CD4-positive, alpha-beta T cell (primary cell): ENCODE measurements around the gene PTGFRN. TPM values are rescaled to one million over a fixed set of nuclear protein-coding genes. Genes with fewer than 3 reads are reported as not detected.
"Not testable (repeated sequence)": the region's sequence is repeated elsewhere in the genome, so short reads cannot be mapped to it uniquely, and the experiment has no call there.

Experiments
- ATAC-seq: fragments of 200-7000 bp; cut with Tn5 transposase; one replicate; pipeline ENCODE4 v1.10.0; 2022; ENCODE audit warnings: mild to moderate bottlenecking; ENCODE audit not compliant: poor library complexity
- CTCF ChIA-PET: fragments of 350-600 bp; sonication (Branson Sonifier 250); formaldehyde crosslinking; loops from one replicate; lab custom pipeline; 2021; ENCODE audit warnings: antibody characterized with exemption, inconsistent platforms; lab: Charles Lee
- POLR2A ChIA-PET: fragments of 350-600 bp; sonication (Branson Sonifier 250); formaldehyde crosslinking; loops from one replicate; lab custom pipeline; 2021; ENCODE audit warnings: antibody characterized with exemption, inconsistent platforms; lab: Charles Lee
- DNase-seq, 14 experiments: peaks; one replicate each; pipeline ENCODE4 v3.0.0-alpha.2; 2013 to 2020; ENCODE audit warnings: mixed read lengths in 2 of 14
- H3K27ac ChIP-seq, 2 donors: one replicate each; pipeline versions ENCODE4 v1.5.1 to v1.7.0; 2013; ENCODE audit warnings: low read length in 2 of 2, low read depth in 1 of 2, mild to moderate bottlenecking in 1 of 2
- H3K27me3 ChIP-seq, 2 experiments: 1 replicate in 1 of 2; 2 replicates in 1 of 2; pipeline versions ENCODE4 v1.6.1 to v1.7.0; 2013; ENCODE audit warnings: low read length in 2 of 2, control low read depth in 1 of 2, mild to moderate bottlenecking in 1 of 2, moderate library complexity in 1 of 2; ENCODE audit not compliant: insufficient read depth in 2 of 2, control insufficient read depth in 1 of 2
- H3K36me3 ChIP-seq: one replicate; pipeline ENCODE4 v1.6.1; 2013; ENCODE audit warnings: low read length, control low read depth; ENCODE audit not compliant: insufficient read depth
- H3K4me1 ChIP-seq: one replicate; pipeline ENCODE4 v1.6.1; 2013; ENCODE audit warnings: low read length, control low read depth; ENCODE audit not compliant: insufficient read depth
- H3K4me3 ChIP-seq: one replicate; pipeline ENCODE4 v1.5.1; 2013; ENCODE audit warnings: mild to moderate bottlenecking, low read length, moderate library complexity
- H3K9me3 ChIP-seq, 2 experiments: 1 replicate in 1 of 2; 2 replicates in 1 of 2; pipeline versions ENCODE4 v1.6.1 to v1.7.0; 2013; ENCODE audit warnings: low read length in 2 of 2, mild to moderate bottlenecking in 2 of 2, control low read depth in 1 of 2, moderate library complexity in 1 of 2; ENCODE audit not compliant: control insufficient read depth in 1 of 2, insufficient read depth in 1 of 2
- H3K27ac Mint-ChIP-seq: one replicate; pipeline ENCODE4 v1.8.0; 2020; ENCODE audit warnings: mixed read lengths
- H3K27me3 Mint-ChIP-seq: one replicate; pipeline ENCODE4 v1.8.0; 2021; ENCODE audit warnings: mixed read lengths
- H3K36me3 Mint-ChIP-seq: one replicate; pipeline ENCODE4 v1.8.0; 2021; ENCODE audit warnings: low read depth, mixed read lengths
- H3K4me1 Mint-ChIP-seq: one replicate; pipeline ENCODE4 v1.8.0; 2021; ENCODE audit warnings: low read depth, mixed read lengths
- H3K4me3 Mint-ChIP-seq: one replicate; pipeline ENCODE4 v1.8.0; 2020; ENCODE audit warnings: mild to moderate bottlenecking, mixed read lengths
- H3K9me3 Mint-ChIP-seq: one replicate; pipeline ENCODE4 v1.8.0; 2020; ENCODE audit warnings: mixed read lengths
- CTCF ChIP-seq: fragments of 200-600 bp; IDR thresholded peaks from one replicate; pipeline ENCODE4 v1.8.0; 2022; ENCODE audit warnings: antibody characterized with exemption, mild to moderate bottlenecking
- intact Hi-C, 2 experiments: fragments of 100-400 bp; cut with DNase I in 1 of 2; cut with micrococcal nuclease in 1 of 2; formaldehyde crosslinking; loops; one replicate each; pipeline versions ENCODE4 v1.15.1 to v1.9.0; 2023 to 2025; cut with DNase I, micrococcal nuclease
- total RNA-seq, 174 experiments: library from RNA in 2 of 174; stranded (reverse) in 2 of 174; gene quantifications; one replicate each; pipeline ENCODE4 v1.2.3 and lab custom pipeline; 2021 to 2026

PTGFRN gene
- total RNA-seq, 2 experiments from 2014 or later: 0.38 to 0.45 TPM

- Mint-ChIP-seq H3K27ac (no peak overlapping the region), H3K4me3 (no peak overlapping the region), H3K9me3 (no peaks in the 10 kb centered on the region), H3K4me1 (peaks cover 29% of the 10 kb centered on the region), H3K27me3 (no peaks in the 10 kb centered on the region), H3K36me3 (no peaks in the 10 kb centered on the region)
- H3K36me3 ChIP-seq: no peaks in the 10 kb centered on the region
- intact Hi-C loops: loop anchor here (5.0 to 10.0 kb wide), 3 partner anchors 53 to 112 kb away; no protein-coding TSS in a partner anchor
- no peak for TF ChIP-seq CTCF
- ChIA-PET CTCF (no interaction called here), POLR2A (interaction anchor here (0.6 to 1.8 kb wide), 2 partner anchors 14 to 111 kb away, joined by 3 to 7 read pairs; no protein-coding TSS in a partner anchor)
- peaks cover 48% of the 10 kb centered on the region for H3K4me1 ChIP-seq
- no peaks in the 10 kb centered on the region for H3K9me3 ChIP-seq
- ATAC-seq (no peak), DNase-seq (no peak)
- no peak overlapping the region for H3K4me3 ChIP-seq
- no peak overlapping the region for H3K27ac ChIP-seq
- H3K27me3 ChIP-seq: no peaks in the 10 kb centered on the region
Observed at GRCh38 chr1:116875391-116875790, 34.3 kb upstream of the PTGFRN start.

GRCh38 chr1:116875946-116876345, 33.8 kb upstream of the PTGFRN start:
- H3K27me3 Mint-ChIP-seq, H3K4me3 ChIP-seq, H3K9me3 Mint-ChIP-seq, H3K27ac Mint-ChIP-seq, DNase-seq, H3K9me3 ChIP-seq, ATAC-seq, POLR2A ChIA-PET, H3K36me3 ChIP-seq, H3K27me3 ChIP-seq, CTCF ChIA-PET, H3K36me3 Mint-ChIP-seq, H3K27ac ChIP-seq, H3K4me3 Mint-ChIP-seq: not testable (repeated sequence)
- peaks cover 29% of the 10 kb centered on the region for H3K4me1 Mint-ChIP-seq
- intact Hi-C loops: loop anchor here (5.0 to 10.0 kb wide), 3 partner anchors 54 to 111 kb away; no protein-coding TSS in a partner anchor
- peaks cover 48% of the 10 kb centered on the region for H3K4me1 ChIP-seq

- CTCF ChIA-PET: interaction anchor here (1.0 to 1.8 kb wide), 8 partner anchors 55 to 303 kb away, joined by 3 to 10 read pairs (median 4); partner anchors contain the start of gene TTF2
- TF ChIP-seq CTCF: no peak
- no peaks in the 10 kb centered on the region for H3K36me3 Mint-ChIP-seq
- DNase-seq (peak in 2 of 14 experiments; percentile 16 to 18), ATAC-seq (no peak)
- Histone ChIP-seq H3K9me3 (no peaks in the 10 kb centered on the region), H3K27ac (peak overlapping the region; percentile 25 to 42), H3K36me3 (no peaks in the 10 kb centered on the region), H3K27me3 (no peaks in the 10 kb centered on the region), H3K4me1 (peaks cover 48% of the 10 kb centered on the region), H3K4me3 (no peak overlapping the region)
- H3K4me1 Mint-ChIP-seq: peaks cover 27% of the 10 kb centered on the region
- H3K9me3 Mint-ChIP-seq: no peaks in the 10 kb centered on the region
- H3K4me3 Mint-ChIP-seq: no peak overlapping the region
- H3K27ac Mint-ChIP-seq: no peak overlapping the region
- POLR2A ChIA-PET: interaction anchor here (0.6 to 2.2 kb wide), 28 partner anchors 10 to 183 kb away, joined by 3 to 31 read pairs (median 4); partner anchors contain the start of genes CD101, CD2 and TTF2
- no peaks in the 10 kb centered on the region for H3K27me3 Mint-ChIP-seq
- intact Hi-C loops: loop anchor here (5.0 to 10.0 kb wide), 3 partner anchors 55 to 110 kb away; no protein-coding TSS in a partner anchor
Observed at GRCh38 chr1:116877141-116877818, 32.4 kb upstream of the PTGFRN start.
